ENCODE data around the gene TRMT61A. TPM values are rescaled to one million over a fixed set of nuclear protein-coding genes. Genes with fewer than 3 reads are reported as not detected.

TRMT61A gene
- total and polyA plus RNA-seq, 9 of the 15 experiments (the other 6 are each of a cell fraction or from before 2014, with no cell fraction given): 0.10 to 24.8 (median 5.1) TPM

DNA sequence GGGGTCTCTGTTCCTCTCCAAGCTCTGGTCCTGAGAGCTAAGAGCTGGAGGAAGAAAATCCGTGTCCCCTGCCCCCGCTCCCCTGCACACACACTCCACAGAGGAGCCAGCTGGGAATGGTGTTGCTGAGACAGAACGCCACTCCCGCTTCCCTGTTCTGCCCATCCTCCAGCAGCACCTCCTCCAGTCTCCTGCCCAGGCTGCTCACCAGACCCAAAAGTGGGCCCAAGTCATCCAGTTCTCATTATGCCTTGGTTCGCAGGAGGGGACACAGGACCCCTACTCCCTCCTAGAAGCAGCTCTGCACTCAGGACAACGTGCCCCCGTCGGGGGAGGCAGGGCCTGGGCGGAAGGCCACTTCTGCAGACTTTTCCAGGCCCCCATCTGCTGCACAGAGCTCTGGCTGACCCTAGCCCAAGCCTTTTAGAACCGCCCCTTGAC lies 830 bp upstream of the TRMT61A start:
- no TSS peak for BruUV-seq (replicated peaks)
- Histone ChIP-seq H3K4me1 (replicated peaks in 1 of 2; ENCODE audit: control insufficient read depth in 2 of 2, insufficient read depth in 2 of 2, low read length in 2 of 2) (peaks cover 21 to 84% of the 10 kb centered on the region in 2 experiments; a peak in 4 of 5 replicates), H3K79me2 (ENCODE audit: control insufficient read depth, insufficient read depth, low read length) (peaks cover 32% of the 10 kb centered on the region), H3K4me3 (peak overlapping the region; percentile 92), H3K9me3 (replicated peaks; ENCODE audit: control insufficient read depth, insufficient read depth, low read depth, low read length) (no peaks in the 10 kb centered on the region), H4K20me1 (replicated peaks; ENCODE audit: control insufficient read depth, insufficient read depth, low read length) (no peaks in the 10 kb centered on the region; the same call in 1 of the 2 replicates), H3K9me1 (ENCODE audit: control insufficient read depth, insufficient read depth, low read length) (peaks cover 6% of the 10 kb centered on the region), H3K27me3 (ENCODE audit: control insufficient read depth in 2 of 2, insufficient read depth in 2 of 2, low read length in 2 of 2) (no peaks in the 10 kb centered on the region), H3K9ac (ENCODE audit: insufficient read depth in 1 of 2, low read depth in 2 of 2, low read length in 2 of 2) (peak overlapping the region; percentile 73 to 93), H3K36me3 (ENCODE audit: control insufficient read depth, insufficient read depth, low read length) (peaks cover 25% of the 10 kb centered on the region; the same call in 2 of the 3 replicates), H2AFZ (ENCODE audit: low read depth, low read length) (peak overlapping the region; percentile 67; the same call in 1 of the 2 replicates), H3K4me2 (ENCODE audit: insufficient read depth, low read length) (peak overlapping the region; percentile 85), H3K27ac (ENCODE audit: extremely low read depth, low read depth, low read length) (peak overlapping the region; percentile 86)
- in situ Hi-C loops (cut with MboI): no loop called here
- intact Hi-C loops (cut with micrococcal nuclease): loop anchor here (10.0 kb wide), 1 partner anchor 133 kb away; no protein-coding TSS in a partner anchor
- 27% methylated on average over 6 of the region's 10 CpGs for WGBS (ENCODE audit: insufficient coverage, low coverage, missing lambda C conversion rate)
- TF ChIP-seq POLR2AphosphoS2 (IDR thresholded peaks at IDR 0.05; ENCODE audit: low read length) (no peak), ZNF592 (IDR thresholded peaks at IDR 0.05) (0 out of 2 replicates have a peak, but pooled peaks have one; percentile 3)
- ATAC-seq: peak; percentile 31
- ChIA-PET CTCF (ENCODE audit: low intra/inter-chr PET ratio) (no interaction called here), POLR2A (interaction anchor here (0.7 to 1.6 kb wide), 9 partner anchors 9 to 925 kb away, joined by 3 to 9 read pairs (median 3); no protein-coding TSS in a partner anchor)
- DNase-seq (ENCODE audit: extremely low read depth in 1 of 4, low spot score in 3 of 4): no peak
- FAIRE-seq: no peak

Data from K562 (cell line).